ENCODE data around the gene MAGI1. TPM values are rescaled to one million over a fixed set of nuclear protein-coding genes. Genes with fewer than 3 reads are reported as not detected.

The MAGI1 gene
- total RNA-seq, 1 donor from 2014 or later, result 18.7 TPM

- no peak for DNase-seq (ENCODE audit: low spot score)
- peaks cover 4% of the 10 kb centered on the region for H3K9me3 Mint-ChIP-seq (ENCODE audit: low read depth)
- no peak overlapping the region for H3K27ac Mint-ChIP-seq (ENCODE audit: unreplicated experiment)
- H3K4me1 Mint-ChIP-seq (ENCODE audit: low read depth), result peaks cover 12% of the 10 kb centered on the region
- no peak overlapping the region for H3K4me3 Mint-ChIP-seq (ENCODE audit: unreplicated experiment)
- no peaks in the 10 kb centered on the region for H3K27me3 Mint-ChIP-seq (ENCODE audit: low read depth)
- no peak for TF ChIP-seq CTCF (IDR thresholded peaks at IDR 0.05)
- peaks cover 1% of the 10 kb centered on the region for H3K36me3 Mint-ChIP-seq (ENCODE audit: low read depth)
Observed at GRCh38 chr3:65490114-65490513, 548.6 kb downstream of the MAGI1 start.

- Mint-ChIP-seq H3K9me3 (ENCODE audit: low read depth) (peaks cover 4% of the 10 kb centered on the region), H3K27me3 (ENCODE audit: low read depth) (no peaks in the 10 kb centered on the region), H3K4me3 (ENCODE audit: unreplicated experiment) (no peak overlapping the region), H3K27ac (ENCODE audit: unreplicated experiment) (no peak overlapping the region), H3K4me1 (ENCODE audit: low read depth) (peaks cover 20% of the 10 kb centered on the region), H3K36me3 (ENCODE audit: low read depth) (peaks cover 1% of the 10 kb centered on the region)
- TF ChIP-seq CTCF (IDR thresholded peaks at IDR 0.05), result no peak
- no peak for DNase-seq (ENCODE audit: low spot score)
Observed at GRCh38 chr3:65489253-65489652, 549.5 kb downstream of the MAGI1 start.

- H3K27ac Mint-ChIP-seq (ENCODE audit: unreplicated experiment), result no peak overlapping the region
- H3K36me3 Mint-ChIP-seq (ENCODE audit: low read depth), result no peaks in the 10 kb centered on the region
- no peak overlapping the region for H3K4me3 Mint-ChIP-seq (ENCODE audit: unreplicated experiment)
- H3K4me1 Mint-ChIP-seq (ENCODE audit: low read depth), result peaks cover 35% of the 10 kb centered on the region
- no peak for TF ChIP-seq CTCF (IDR thresholded peaks at IDR 0.05)
- H3K27me3 Mint-ChIP-seq (ENCODE audit: low read depth), result no peaks in the 10 kb centered on the region
- H3K9me3 Mint-ChIP-seq (ENCODE audit: low read depth), result no peaks in the 10 kb centered on the region
- DNase-seq (ENCODE audit: low spot score), result no peak
Observed at GRCh38 chr3:65485826-65486469, 552.8 kb downstream of the MAGI1 start.

- Mint-ChIP-seq H3K9me3 (ENCODE audit: low read depth) (no peaks in the 10 kb centered on the region), H3K4me1 (ENCODE audit: low read depth) (peaks cover 35% of the 10 kb centered on the region), H3K27me3 (ENCODE audit: low read depth) (no peaks in the 10 kb centered on the region), H3K36me3 (ENCODE audit: low read depth) (no peaks in the 10 kb centered on the region), H3K4me3 (ENCODE audit: unreplicated experiment) (no peak overlapping the region), H3K27ac (ENCODE audit: unreplicated experiment) (no peak overlapping the region)
- no peak for DNase-seq (ENCODE audit: low spot score)
- no peak for TF ChIP-seq CTCF (IDR thresholded peaks at IDR 0.05)
Observed at GRCh38 chr3:65484964-65485363, 553.8 kb downstream of the MAGI1 start.

- no peak for TF ChIP-seq CTCF (IDR thresholded peaks at IDR 0.05)
- Mint-ChIP-seq H3K36me3 (ENCODE audit: low read depth) (no peaks in the 10 kb centered on the region), H3K4me1 (ENCODE audit: low read depth) (peaks cover 35% of the 10 kb centered on the region), H3K9me3 (ENCODE audit: low read depth) (no peaks in the 10 kb centered on the region), H3K4me3 (ENCODE audit: unreplicated experiment) (no peak overlapping the region), H3K27me3 (ENCODE audit: low read depth) (no peaks in the 10 kb centered on the region), H3K27ac (ENCODE audit: unreplicated experiment) (no peak overlapping the region)
- no peak for DNase-seq (ENCODE audit: low spot score)
Observed at GRCh38 chr3:65483480-65483879, 555.2 kb downstream of the MAGI1 start.
